Smooth muscle cell (in vitro differentiated cells): ENCODE data around the gene GPATCH8. TPM values are rescaled to one million over a fixed set of nuclear protein-coding genes. Genes with fewer than 3 reads are reported as not detected.
A peak's percentile ranks its signal among the peaks of the same experiment; 100 is the strongest.

Experiments used
- DNase-seq: peaks from one replicate; lab custom pipeline; 2025; ENCODE audit not compliant: unreplicated experiment; lab: John Stamatoyannopoulos, UW
- H2AFZ ChIP-seq: fragments of 200-600 bp; sonication (generic); 2 replicates; pipeline ENCODE4 v1.6.0; 2016; ENCODE audit warnings: antibody characterized with exemption, low read depth, mild to moderate bottlenecking
- H3F3A ChIP-seq: fragments of 200-600 bp; sonication (generic); 2 replicates; pipeline ENCODE4 v1.6.0; 2017; ENCODE audit warnings: antibody characterized with exemption, low read depth
- H3K27ac ChIP-seq: fragments of 200-600 bp; sonication (generic); 2 replicates; pipeline ENCODE4 v1.5.1; 2016; ENCODE audit warnings: low read depth, mild to moderate bottlenecking
- H3K27me3 ChIP-seq: fragments of 200-600 bp; sonication (generic); 2 replicates; pipeline ENCODE4 v1.6.1; 2016; ENCODE audit warnings: low read depth, mild to moderate bottlenecking
- H3K36me3 ChIP-seq: fragments of 200-600 bp; sonication (generic); 2 replicates; pipeline ENCODE4 v1.5.1; 2016; ENCODE audit warnings: low read depth
- H3K4me1 ChIP-seq: fragments of 200-600 bp; sonication (generic); 2 replicates; pipeline ENCODE4 v1.5.1; 2016; ENCODE audit warnings: low read depth
- H3K4me2 ChIP-seq: fragments of 200-600 bp; sonication (generic); 2 replicates; pipeline ENCODE4 v1.6.0; 2016; ENCODE audit warnings: mild to moderate bottlenecking
- H3K4me3 ChIP-seq: fragments of 200-600 bp; sonication (generic); 2 replicates; pipeline ENCODE4 v1.5.1; 2016; ENCODE audit warnings: mild to moderate bottlenecking
- H3K79me2 ChIP-seq: fragments of 200-600 bp; sonication (generic); 2 replicates; pipeline ENCODE4 v1.6.0; 2016; ENCODE audit warnings: low read depth, mild to moderate bottlenecking
- H3K9ac ChIP-seq: fragments of 200-600 bp; sonication (generic); 2 replicates; pipeline ENCODE4 v1.6.0; 2016; ENCODE audit warnings: low read depth
- H3K9me3 ChIP-seq: fragments of 200-600 bp; sonication (generic); replicated peaks from 2 replicates; pipeline ENCODE4 v1.5.1; 2016; ENCODE audit warnings: low read depth
- H4K20me1 ChIP-seq: fragments of 200-600 bp; sonication (generic); 2 replicates; pipeline ENCODE4 v1.6.0; 2016; ENCODE audit warnings: low read depth
- CTCF ChIP-seq: fragments of 200-600 bp; sonication (generic); IDR thresholded peaks from 2 replicates; pipeline ENCODE4 v1.5.1; 2017; ENCODE audit warnings: borderline replicate concordance, mild to moderate bottlenecking, antibody characterized with exemption; ENCODE audit not compliant: insufficient read depth, poor library complexity, severe bottlenecking
- WGBS: methylation state at CpG from one replicate; pipeline ENCODE4 v1.1.7; 2016; ENCODE audit warnings: low lambda C conversion rate; 5-methylcytosine and 5-hydroxymethylcytosine counted together
- polyA plus RNA-seq: library from polyadenylated mRNA; unstranded; fragments of >200 nt; fragmentation: Nextera tagmentation; extraction: Ambion mirVana; gene quantifications from 2 replicates; pipeline ENCODE4 v1.2.1, GENCODE V29; 2016
- total RNA-seq: library from RNA; depleted of rRNA; stranded (reverse); fragments of >200 nt; gene quantifications from 2 replicates; pipeline ENCODE4 v1.2.3, GENCODE V29; 2014

The GPATCH8 gene
- total and polyA plus RNA-seq, 2 experiments from 2014 or later = 17.6 to 25.0 TPM

GRCh38 chr17:44501866-44502375 is 1.3 kb downstream of the GPATCH8 start:
- peaks cover 13% of the 10 kb centered on the region for H3F3A ChIP-seq
- H3K4me3 ChIP-seq = peak overlapping the region; percentile 66
- no peak overlapping the region for H2AFZ ChIP-seq
- no peak for TF ChIP-seq CTCF
- H3K9me3 ChIP-seq = no peaks in the 10 kb centered on the region
- H4K20me1 ChIP-seq = peaks cover 59% of the 10 kb centered on the region
- H3K36me3 ChIP-seq = no peaks in the 10 kb centered on the region
- peaks cover 60% of the 10 kb centered on the region for H3K79me2 ChIP-seq
- peaks cover 6% of the 10 kb centered on the region for H3K27me3 ChIP-seq
- H3K4me1 ChIP-seq = peaks cover 20% of the 10 kb centered on the region
- peak overlapping the region; percentile 90 for H3K9ac ChIP-seq
- H3K4me2 ChIP-seq = peak overlapping the region; percentile 89
- WGBS = 8% methylated on average over 6 of the region's 6 CpGs
- no peak for DNase-seq
- H3K27ac ChIP-seq = peak overlapping the region; percentile 87

GRCh38 chr17:44499722-44500121 is 3.5 kb downstream of the GPATCH8 start:
- no peaks in the 10 kb centered on the region for H3K27me3 ChIP-seq
- H3K9me3 ChIP-seq = no peaks in the 10 kb centered on the region
- no peak overlapping the region for H2AFZ ChIP-seq
- peaks cover 81% of the 10 kb centered on the region for H4K20me1 ChIP-seq
- DNase-seq = no peak
- H3K4me1 ChIP-seq = peaks cover 20% of the 10 kb centered on the region
- H3K36me3 ChIP-seq = no peaks in the 10 kb centered on the region
- peaks cover 13% of the 10 kb centered on the region for H3F3A ChIP-seq
- H3K27ac ChIP-seq = no peak overlapping the region
- no peak overlapping the region for H3K4me3 ChIP-seq
- peaks cover 82% of the 10 kb centered on the region for H3K79me2 ChIP-seq
- TF ChIP-seq CTCF = no peak
- peak overlapping the region; percentile 89 for H3K4me2 ChIP-seq
- no peak overlapping the region for H3K9ac ChIP-seq
- 77% methylated on average over 1 of the region's 1 CpG for WGBS

GRCh38 chr17:44496815-44497214 is 6.4 kb downstream of the GPATCH8 start:
- Histone ChIP-seq H4K20me1 (peaks cover 100% of the 10 kb centered on the region), H2AFZ (no peak overlapping the region), H3K4me2 (no peak overlapping the region), H3K27me3 (no peaks in the 10 kb centered on the region), H3K36me3 (no peaks in the 10 kb centered on the region), H3K4me1 (peaks cover 16% of the 10 kb centered on the region), H3F3A (peaks cover 5% of the 10 kb centered on the region), H3K79me2 (peaks cover 100% of the 10 kb centered on the region), H3K9me3 (no peaks in the 10 kb centered on the region), H3K4me3 (no peak overlapping the region), H3K9ac (no peak overlapping the region), H3K27ac (no peak overlapping the region)
- no peak for TF ChIP-seq CTCF
- DNase-seq = no peak
- WGBS = 92% methylated on average over 2 of the region's 2 CpGs

GRCh38 chr17:44493339-44493738 is 9.9 kb downstream of the GPATCH8 start:
- no peak overlapping the region for H2AFZ ChIP-seq
- H3K27me3 ChIP-seq = no peaks in the 10 kb centered on the region
- no peaks in the 10 kb centered on the region for H3K36me3 ChIP-seq
- peaks cover 100% of the 10 kb centered on the region for H4K20me1 ChIP-seq
- no peak overlapping the region for H3K4me2 ChIP-seq
- H3F3A ChIP-seq = no peaks in the 10 kb centered on the region
- no peak overlapping the region for H3K27ac ChIP-seq
- no peak for TF ChIP-seq CTCF
- no peak overlapping the region for H3K4me3 ChIP-seq
- no peaks in the 10 kb centered on the region for H3K4me1 ChIP-seq
- H3K9me3 ChIP-seq = no peaks in the 10 kb centered on the region
- DNase-seq = no peak
- WGBS = 96% methylated on average over 5 of the region's 5 CpGs
- no peak overlapping the region for H3K9ac ChIP-seq
- H3K79me2 ChIP-seq = peaks cover 100% of the 10 kb centered on the region
